HT1080 (cell line): ENCODE results near the gene KCNQ1. TPM values are rescaled to one million over a fixed set of nuclear protein-coding genes. Genes with fewer than 3 reads are reported as not detected.

Experiments used
- DNase-seq: peaks from one replicate; pipeline ENCODE4 v3.0.0-alpha.2; 2015; ENCODE audit warnings: low read depth
- total RNA-seq: library from RNA; depleted of rRNA; stranded (reverse); fragments of >200 nt; shearing (Covaris generic); gene quantifications from 2 replicates; pipeline ENCODE4 v1.2.3, GENCODE V29; 2014

Gene KCNQ1
- total RNA-seq, 1 experiment from 2014 or later, result not detected

DNA sequence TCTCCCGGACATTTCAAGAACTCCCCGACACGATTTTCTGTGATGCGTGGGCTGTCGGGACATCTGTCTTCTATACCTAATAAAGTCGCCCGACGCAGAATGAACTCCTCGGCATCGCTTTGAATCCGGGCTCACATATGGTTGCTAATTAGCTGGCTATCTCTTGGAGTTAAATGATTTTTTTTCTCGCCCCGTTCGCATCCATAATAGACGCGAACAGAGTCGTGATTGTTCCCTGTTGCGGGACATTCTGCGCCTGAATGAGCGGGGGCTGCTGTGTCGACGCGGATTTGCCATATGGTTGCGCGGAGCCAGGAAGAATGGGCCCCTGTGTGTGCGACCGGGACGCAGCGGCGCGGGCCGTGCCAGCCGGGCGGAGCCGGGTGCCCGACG lies 424.3 kb downstream of the KCNQ1 start:
- no peak for DNase-seq

- DNase-seq, result no peak
Observed at GRCh38 chr11:2869561-2870427, 425.0 kb downstream of the KCNQ1 start.

DNA sequence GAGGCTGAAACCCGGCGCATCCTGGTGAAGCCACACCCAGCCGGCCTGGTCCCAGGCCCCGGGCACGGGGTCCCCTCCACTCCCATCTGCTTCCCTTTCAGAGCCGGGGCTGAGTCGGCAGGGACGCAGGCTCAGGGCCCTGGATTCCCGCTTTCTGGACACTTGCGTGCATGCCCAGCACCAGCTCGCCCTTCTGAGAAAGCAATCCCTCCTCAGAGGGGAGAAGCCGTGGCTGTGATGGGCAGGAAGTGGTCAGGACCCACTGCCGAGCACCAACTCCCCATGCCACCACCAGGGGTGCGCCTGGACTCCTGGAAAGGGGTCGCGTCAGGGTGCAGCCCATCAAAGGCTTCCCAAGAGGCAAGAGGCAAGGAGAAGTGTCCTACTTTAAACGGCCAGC lies 425.7 kb downstream of the KCNQ1 start:
- no peak for DNase-seq

- DNase-seq, result no peak
Observed at GRCh38 chr11:2870969-2871680, 426.3 kb downstream of the KCNQ1 start.

GRCh38 chr11:2874963-2875362 lies 430.2 kb downstream of the KCNQ1 start:
- DNase-seq, result no peak

- DNase-seq, result no peak
Observed at GRCh38 chr11:2877474-2877873, 432.7 kb downstream of the KCNQ1 start.

- no peak for DNase-seq
Observed at GRCh38 chr11:2878782-2879181, 434.0 kb downstream of the KCNQ1 start.

DNA sequence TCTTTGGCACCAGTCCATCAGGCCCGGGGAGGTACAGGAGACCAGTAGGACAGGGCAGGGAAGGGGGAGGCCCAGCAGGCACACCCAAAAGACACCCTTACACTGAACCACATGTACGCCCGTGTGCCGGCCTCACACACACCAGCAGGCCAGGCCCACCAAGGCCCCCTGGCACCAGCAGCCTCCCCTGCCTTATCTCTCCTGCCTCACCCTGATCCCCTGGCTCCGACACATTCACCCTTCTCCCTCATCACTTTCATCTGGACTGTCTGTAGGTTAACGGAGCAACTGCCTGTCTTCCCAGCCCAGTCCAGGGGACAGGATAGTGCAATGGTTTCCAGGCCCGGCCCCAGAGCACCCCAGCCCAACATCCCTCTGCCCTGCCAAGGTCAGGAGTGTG lies 435.8 kb downstream of the KCNQ1 start:
- no peak for DNase-seq

DNA sequence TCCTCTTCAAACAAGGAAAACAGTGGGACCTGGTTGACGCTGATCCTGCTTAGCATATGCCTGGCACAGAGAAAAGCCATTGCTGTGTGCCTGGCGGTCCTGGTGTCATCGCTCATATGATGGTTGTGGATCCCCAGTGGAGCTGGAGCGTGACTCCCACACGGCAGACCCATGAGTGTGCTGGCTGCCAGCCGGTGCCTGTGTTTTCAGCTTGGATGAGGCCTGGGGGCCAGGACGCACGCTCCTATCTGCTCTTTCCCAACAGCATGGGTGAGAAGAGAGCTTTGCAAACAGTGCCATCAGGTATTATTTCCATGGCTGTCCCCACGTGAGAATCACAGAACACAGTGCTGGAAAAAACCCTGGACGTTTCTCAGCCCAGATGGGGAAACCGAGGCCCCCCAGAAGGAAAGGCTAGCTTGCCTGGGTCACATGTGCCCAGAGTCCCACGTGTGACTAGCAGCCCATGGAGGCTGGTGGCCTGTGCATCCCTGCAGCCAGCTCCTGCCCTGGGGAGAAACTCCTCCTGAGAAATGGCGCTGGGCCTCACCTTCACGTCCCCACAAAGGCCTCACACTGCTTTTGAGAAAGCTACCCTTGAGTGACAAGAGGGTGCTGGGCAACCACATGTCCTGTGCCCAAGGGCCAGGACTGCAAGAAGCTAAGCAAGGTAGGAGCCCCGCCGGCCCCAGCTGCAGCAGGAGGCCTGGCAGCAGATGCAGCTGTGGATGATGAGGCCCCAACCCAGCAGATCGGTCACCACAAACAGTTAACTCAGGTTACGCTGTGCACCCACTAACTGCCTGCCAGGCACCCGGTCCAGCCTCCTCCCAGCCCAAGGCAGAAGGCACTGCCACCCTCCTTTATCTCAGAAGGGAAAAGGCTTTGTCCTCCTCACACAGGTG lies 436.5 kb downstream of the KCNQ1 start:
- no peak for DNase-seq

- no peak for DNase-seq
Observed at GRCh38 chr11:2881981-2882375, 437.2 kb downstream of the KCNQ1 start.

DNA sequence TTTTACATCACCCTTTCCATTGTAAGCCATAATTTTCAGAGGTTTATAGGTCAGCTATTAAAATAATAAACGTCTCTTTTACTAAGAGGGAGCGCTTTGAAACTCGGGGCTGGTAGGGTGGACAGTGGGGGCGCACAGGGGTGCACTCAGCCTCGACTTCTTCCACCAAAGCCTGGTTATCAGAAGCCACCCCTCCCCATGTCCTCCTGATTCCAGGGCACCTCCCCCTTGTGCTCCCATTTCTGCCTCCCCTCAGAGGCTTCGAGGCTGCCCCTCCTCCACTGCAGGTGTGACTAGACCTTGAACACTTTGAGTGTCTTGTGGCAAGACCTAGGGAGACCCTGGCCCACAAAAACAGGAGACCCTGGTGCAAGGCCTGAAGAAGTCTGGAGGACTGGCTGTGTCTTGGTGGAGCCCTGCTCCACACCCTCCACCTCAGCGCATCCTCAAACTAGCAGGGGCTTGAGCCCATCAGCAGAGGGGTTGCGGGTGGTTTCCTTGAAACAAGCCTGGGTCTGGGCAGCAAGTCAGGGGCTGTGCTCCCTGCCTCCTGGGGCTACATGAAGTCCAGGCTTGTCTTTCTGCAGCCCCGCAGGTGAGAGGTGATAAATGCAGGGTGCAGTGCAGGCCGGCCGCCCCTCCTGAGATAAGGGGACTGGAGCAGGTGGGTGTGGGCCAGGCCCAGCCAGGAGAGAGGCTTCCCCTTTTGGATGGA lies 437.7 kb downstream of the KCNQ1 start:
- DNase-seq, result no peak

- DNase-seq, result no peak
Observed at GRCh38 chr11:2883640-2883978, 438.8 kb downstream of the KCNQ1 start.

- no peak for DNase-seq
Observed at GRCh38 chr11:2883979-2884815, 439.4 kb downstream of the KCNQ1 start.

GRCh38 chr11:2885017-2885677 lies 440.3 kb downstream of the KCNQ1 start:
- peak; percentile 40 for DNase-seq

GRCh38 chr11:2885678-2886081 lies 440.9 kb downstream of the KCNQ1 start, which contains the start of gene CDKN1C:
CDKN1C (minus strand) TSS chr11:2885775; CDS start chr11:2885456, 319 bp downstream.
- DNase-seq, result peak; percentile 44

- no peak for DNase-seq
Observed at GRCh38 chr11:2886191-2886894, 441.5 kb downstream of the KCNQ1 start.

- no peak for DNase-seq
Observed at GRCh38 chr11:2886936-2887335, 442.1 kb downstream of the KCNQ1 start.

DNA sequence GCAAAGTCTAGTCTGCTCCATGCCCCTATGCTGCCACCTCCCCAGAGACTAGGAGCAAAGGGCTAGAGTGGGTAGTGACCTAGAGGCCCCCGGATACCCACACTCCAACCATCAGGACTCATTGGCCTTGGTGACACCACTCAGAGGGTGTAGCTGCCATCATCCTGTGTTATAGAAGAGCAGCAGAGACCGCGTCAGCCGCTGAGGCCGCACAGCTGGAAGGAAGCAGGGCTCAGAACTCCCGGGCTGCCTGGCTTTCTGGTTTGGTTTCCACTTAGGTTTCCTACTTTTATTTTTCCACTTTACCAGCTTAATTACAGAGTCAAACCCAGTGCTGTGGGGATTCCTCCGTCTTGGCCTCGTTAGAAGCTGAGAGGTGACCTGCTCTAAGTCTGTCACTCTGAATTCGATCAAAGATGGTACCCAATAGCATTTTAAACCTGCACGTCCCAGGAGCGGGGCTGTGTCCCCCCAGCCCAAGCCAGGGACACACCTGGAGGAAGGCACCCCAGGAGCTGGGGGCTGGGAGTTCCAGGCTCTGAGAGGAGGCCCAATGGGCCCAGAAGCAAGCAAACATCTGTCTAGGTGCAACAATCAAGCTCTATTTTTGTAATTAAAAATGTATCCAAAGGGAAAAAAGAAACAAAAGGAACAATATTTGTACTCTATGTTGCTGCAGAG lies 442.8 kb downstream of the KCNQ1 start:
- DNase-seq, result peak; percentile 16
